Bladder microvascular endothelial cell (primary cell): ENCODE results near the gene UGT2B17. TPM values are rescaled to one million over a fixed set of nuclear protein-coding genes. Genes with fewer than 3 reads are reported as not detected.

ENCODE experiments used
- total RNA-seq: library from RNA; depleted of rRNA; stranded (reverse); fragments of >200 nt; gene quantifications from 2 replicates; pipeline ENCODE4 v1.2.3, GENCODE V29; 2014

Gene UGT2B17
- total RNA-seq = not detected in 2 replicates

DNA sequence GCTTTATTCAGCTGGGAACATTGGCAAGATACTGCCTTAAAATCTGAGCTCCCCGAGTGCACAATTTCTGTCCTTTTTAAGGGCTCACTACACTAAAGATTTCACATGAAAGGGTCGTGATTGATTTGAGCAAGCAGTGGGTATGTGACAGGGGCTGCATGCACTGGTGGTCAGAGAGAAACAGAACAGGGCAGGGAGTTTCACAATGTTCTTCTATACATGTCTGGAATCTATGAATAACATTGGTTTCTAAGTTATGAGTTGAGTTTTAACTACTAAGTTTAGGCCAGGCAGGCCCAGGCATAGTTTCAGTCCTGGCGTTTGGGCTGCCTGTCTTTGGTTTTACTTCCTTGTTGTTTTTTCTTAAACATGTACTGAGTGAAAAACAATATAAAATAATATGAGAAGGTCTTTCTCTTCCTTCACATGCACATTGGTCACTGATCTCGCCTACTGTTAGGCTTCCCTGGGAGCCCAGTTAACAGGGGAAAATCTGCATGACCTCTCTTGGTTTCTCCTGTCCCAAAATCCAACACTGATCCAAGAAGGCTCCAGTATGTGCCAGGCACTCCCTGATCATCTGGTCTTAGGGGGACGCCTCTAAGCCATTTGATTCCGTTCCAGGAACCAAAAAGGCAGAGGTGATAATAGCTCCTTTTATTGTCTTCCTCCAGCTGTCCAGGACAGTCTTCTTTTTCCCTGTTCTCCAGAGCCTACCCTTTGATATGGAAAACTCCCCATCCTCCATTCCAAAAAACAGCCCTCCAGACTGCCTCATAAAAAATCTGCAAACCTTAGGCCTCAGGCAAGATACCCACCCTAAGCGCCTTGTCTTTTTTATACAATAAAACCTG, at the start of gene UGT2B17:
TSS of gene UGT2B17 (minus strand) at position 51 of the 854 bp plus-strand sequence. CDS start 7,838 bp downstream, outside the sequence.

Other genes with a start within 250 kb of the UGT2B17 start
- gene YTHDC1, start 226.2 kb downstream of the UGT2B17 start, total RNA-seq = 24.9 and 60.9 TPM in 2 replicates
- gene TMPRSS11E, start 128.9 kb downstream of the UGT2B17 start, total RNA-seq = not detected in 2 replicates
- not detected in 2 replicates for gene UGT2B15, start 94.3 kb upstream of the UGT2B17 start, total RNA-seq
- gene UGT2B10, start 239.7 kb upstream of the UGT2B17 start, total RNA-seq = not detected in 2 replicates